ENCODE results near the gene ANKLE1. TPM values are rescaled to one million over a fixed set of nuclear protein-coding genes. Genes with fewer than 3 reads are reported as not detected.
A peak's percentile ranks its signal among the peaks of the same experiment; 100 is the strongest.

Gene ANKLE1
- total and polyA plus RNA-seq, 2 experiments from 2014 or later: 9.1 to 20.2 TPM

GRCh38 chr19:17266975-17267788, 14.5 kb upstream of the ANKLE1 start, which contains the start of gene BABAM1:
Gene BABAM1 (plus strand): TSS chr19:17267443. CDS start chr19:17268807, 1,364 bp downstream.
- H3K36me3 Mint-ChIP-seq (ENCODE audit: low read depth): peaks cover 32% of the 10 kb centered on the region
- H3K4me2 ChIP-seq: peak within 1 kb of the TSS; percentile 88
- peaks cover 12% of the 10 kb centered on the region; the same call in 1 of the 2 replicates for H3K79me2 ChIP-seq (replicated peaks; ENCODE audit: insufficient read depth)
- H3K27ac Mint-ChIP-seq: peak within 1 kb of the TSS; percentile 97
- H3K27me3 ChIP-seq (ENCODE audit: insufficient read depth): no peaks in the 10 kb centered on the region
- peaks cover 6% of the 10 kb centered on the region; the same call in 2 of the 3 replicates for H3K9me3 Mint-ChIP-seq
- H3K4me1 Mint-ChIP-seq: peaks cover 20% of the 10 kb centered on the region
- no peaks in the 10 kb centered on the region for H4K20me1 ChIP-seq (replicated peaks; ENCODE audit: insufficient read depth)
- H3K4me1 ChIP-seq (ENCODE audit: insufficient read depth): 0 out of 2 replicates have a peak, but pooled peaks cover 5% of the 10 kb centered on the region
- H3K4me3 Mint-ChIP-seq: peak within 1 kb of the TSS; percentile 96
- no peaks in the 10 kb centered on the region for H3K9me2 ChIP-seq (ENCODE audit: insufficient read depth)
- peaks cover 4% of the 10 kb centered on the region for H3K36me3 ChIP-seq (ENCODE audit: insufficient read depth)
- peaks cover 4% of the 10 kb centered on the region; the same call in 1 of the 2 replicates for H3F3A ChIP-seq (replicated peaks; ENCODE audit: low read depth)
- H3K27ac ChIP-seq (ENCODE audit: low read depth): peak within 1 kb of the TSS; percentile 90
- H3K4me3 ChIP-seq: peak within 1 kb of the TSS; percentile 79
- peak; percentile 99 for DNase-seq (ENCODE audit: low spot score)
- peaks cover 22% of the 10 kb centered on the region for H3K27me3 Mint-ChIP-seq (ENCODE audit: insufficient read depth, low read depth, poor library complexity)
- TF ChIP-seq ZNF114 (CRISPR knock-in tag; IDR thresholded peaks at IDR 0.05) (0 out of 2 replicates have a peak, but pooled peaks have one; percentile 73), CTCF (conservative IDR thresholded peaks at IDR 0.05; ENCODE audit: low read depth in 2 of 2) (no peak), ETS1 (IDR thresholded peaks at IDR 0.05) (peak; percentile 93), EZH2phosphoT487 (IDR thresholded peaks at IDR 0.05; ENCODE audit: unreplicated experiment) (no peak), NANOG (IDR thresholded peaks at IDR 0.05; ENCODE audit: borderline replicate concordance) (no peak), JUNB (IDR thresholded peaks at IDR 0.05; ENCODE audit: unreplicated experiment) (no peak), ZNF331 (CRISPR knock-in tag; IDR thresholded peaks at IDR 0.05; ENCODE audit: low read depth) (no peak), EZH2 (IDR thresholded peaks at IDR 0.05; ENCODE audit: low read depth, unreplicated experiment) (no peak), STAT1 (IDR thresholded peaks at IDR 0.05; ENCODE audit: unreplicated experiment) (no peak), ZNF462 (CRISPR knock-in tag; IDR thresholded peaks at IDR 0.05) (no peak), CREB1 (CRISPR knock-in tag; IDR thresholded peaks at IDR 0.05; ENCODE audit: low read depth) (peak; percentile 69), REST (IDR thresholded peaks at IDR 0.05; ENCODE audit: unreplicated experiment) (no peak), POLR2AphosphoS5 (IDR thresholded peaks at IDR 0.05; ENCODE audit: low read depth) (peak; percentile 78)
- ATAC-seq: peak; percentile 94
- no peak within 1 kb of the TSS; the same call in 1 of the 2 replicates for H2AFZ ChIP-seq

Measured in GM23338 (cell line).